HCT116 (cell line): ENCODE measurements around the gene OR52B6. TPM values are rescaled to one million over a fixed set of nuclear protein-coding genes. Genes with fewer than 3 reads are reported as not detected.
A peak's percentile ranks its signal among the peaks of the same experiment; 100 is the strongest.

Experiments
- ATAC-seq: fragments of 200-7000 bp; cut with Tn5 transposase; 2 replicates; pipeline ENCODE4 v1.9.1; 2020; ENCODE audit warnings: mild to moderate bottlenecking, moderate library complexity
- BruUV-seq: library from RNA; stranded (reverse); fragments of 400-500 nt; replicated peaks from 2 replicates; lab custom pipeline; 2021; lab: Mats Ljungman, UMichigan
- CTCF ChIA-PET: fragments of 300-600 bp; sonication (Branson Sonifier 250); formaldehyde crosslinking; loops from one replicate; lab custom pipeline; 2021; ENCODE audit warnings: antibody characterized with exemption; lab: Charles Lee
- POLR2A ChIA-PET: fragments of 300-600, 350-600 bp; sonication (Branson Sonifier 250); formaldehyde crosslinking; loops from one replicate; lab custom pipeline; 2021; ENCODE audit warnings: antibody characterized with exemption; lab: Charles Lee
- RAD21 ChIA-PET, 2 experiments: fragments of 300-600 bp; sonication (Branson Sonifier 250); formaldehyde crosslinking; loops; one replicate each; lab custom pipeline; 2023; ENCODE audit warnings: low total read pairs in 2 of 2; ENCODE audit not compliant: uncharacterized antibody in 2 of 2, unreplicated experiment in 2 of 2, low non-redundant PET in 1 of 2; lab: Charles Lee
- DNase-seq: peaks from one replicate; pipeline ENCODE4 v3.0.0-alpha.2; 2010; ENCODE audit warnings: low read depth, low spot score
- H2AFZ ChIP-seq: fragments of 200-600 bp; shearing (Covaris generic), sonication (generic); 2 replicates; pipeline ENCODE4 v1.6.1; 2017; ENCODE audit warnings: low read depth, mixed run types, mixed read lengths, antibody characterized with exemption, low read length; ENCODE audit not compliant: poor library complexity, severe bottlenecking
- H3K27ac ChIP-seq: 2 replicates; pipeline ENCODE4 v1.5.1; 2012; ENCODE audit warnings: low read depth, low read length
- H3K27me3 ChIP-seq: fragments of 200-600 bp; sonication (generic); 2 replicates; pipeline ENCODE4 v1.6.1; 2016; ENCODE audit warnings: mixed run types, low read length, mixed read lengths; ENCODE audit not compliant: insufficient read depth
- H3K36me3 ChIP-seq, 2 experiments: fragments of 200-500 bp in 1 of 2; fragments of 200-600 bp in 1 of 2; sonication (Bioruptor generic) in 1 of 2; sonication (generic) in 1 of 2; 2 replicates each; pipeline versions ENCODE4 v1.5.1 to v1.6.1; 2014 to 2016; ENCODE audit warnings: low read length in 2 of 2, inconsistent platforms in 1 of 2, mixed read lengths in 1 of 2, mixed run types in 1 of 2; ENCODE audit not compliant: insufficient read depth in 2 of 2, control insufficient read depth in 1 of 2
- H3K4me1 ChIP-seq, 2 experiments: fragments of 200-600 bp in 1 of 2; sonication (generic) in 1 of 2; 2 replicates each; pipeline versions ENCODE4 v1.5.1 to v1.6.1; 2012 to 2017; ENCODE audit warnings: low read length in 2 of 2, inconsistent platforms in 1 of 2, mild to moderate bottlenecking in 1 of 2, mixed read lengths in 1 of 2, mixed run types in 1 of 2, moderate library complexity in 1 of 2; ENCODE audit not compliant: insufficient read depth in 2 of 2, control insufficient read depth in 1 of 2
- H3K4me2 ChIP-seq: fragments of 200-600 bp; sonication (generic); 2 replicates; pipeline ENCODE4 v1.6.1; 2017; ENCODE audit warnings: mixed run types, low read length, mixed read lengths
- H3K4me3 ChIP-seq, 2 experiments: fragments of 200-600 bp in 1 of 2; sonication (generic) in 1 of 2; replicated peaks in 1 of 2; 2 replicates each; pipeline ENCODE4 v1.5.1; 2011 to 2016; ENCODE audit warnings: low read length in 2 of 2, control low read depth in 1 of 2, low read depth in 1 of 2, mild to moderate bottlenecking in 1 of 2, mixed read lengths in 1 of 2, mixed run types in 1 of 2
- H3K79me2 ChIP-seq: fragments of 200-600 bp; sonication (generic); 2 replicates; pipeline ENCODE4 v1.6.1; 2017; ENCODE audit warnings: mild to moderate bottlenecking, mixed run types, low read length, moderate library complexity, mixed read lengths; ENCODE audit not compliant: insufficient read depth
- H3K9ac ChIP-seq: fragments of 200-600 bp; sonication (generic); 2 replicates; pipeline ENCODE4 v1.6.1; 2016; ENCODE audit warnings: low read length, mixed read lengths
- H3K9me2 ChIP-seq: fragments of 200-600 bp; sonication (generic), shearing (Covaris generic); 2 replicates; pipeline ENCODE4 v1.6.1; 2017; ENCODE audit warnings: mixed run types, mild to moderate bottlenecking, moderate library complexity; ENCODE audit not compliant: insufficient read depth
- H3K9me3 ChIP-seq, 2 experiments: fragments of 200-500 bp in 1 of 2; fragments of 200-600 bp in 1 of 2; sonication (Bioruptor generic) in 1 of 2; sonication (generic) in 1 of 2; 2 replicates each; pipeline ENCODE4 v1.6.1; 2014 to 2017; ENCODE audit warnings: low read length in 2 of 2, mixed read lengths in 2 of 2, inconsistent platforms in 1 of 2, low read depth in 1 of 2, mild to moderate bottlenecking in 1 of 2, mixed run types in 1 of 2, moderate library complexity in 1 of 2; ENCODE audit not compliant: control insufficient read depth in 1 of 2, insufficient read depth in 1 of 2
- H4K20me1 ChIP-seq: fragments of 200-600 bp; sonication (generic), shearing (Covaris generic); 2 replicates; pipeline ENCODE4 v1.6.1; 2017; ENCODE audit warnings: mixed run types, mild to moderate bottlenecking, moderate library complexity; ENCODE audit not compliant: insufficient read depth
- CTCF ChIP-seq, 3 experiments: fragments of 200-600 bp in 1 of 3; sonication (generic) in 1 of 3; IDR thresholded peaks in 2 of 3; conservative IDR thresholded peaks in 1 of 3; 2 replicates each; pipeline ENCODE4 v1.5.1; 2012 to 2017; ENCODE audit warnings: low read depth in 2 of 3, low read length in 2 of 3, antibody characterized with exemption in 1 of 3, borderline replicate concordance in 1 of 3, control low read depth in 1 of 3, mild to moderate bottlenecking in 1 of 3, mixed read lengths in 1 of 3, mixed run types in 1 of 3, moderate library complexity in 1 of 3; ENCODE audit not compliant: insufficient read depth in 1 of 3
- POLR2AphosphoS5 ChIP-seq: IDR thresholded peaks from 2 replicates; pipeline ENCODE4 v1.6.1; 2011; ENCODE audit warnings: mild to moderate bottlenecking, low read depth, low read length, moderate library complexity
- RAD21 ChIP-seq: IDR thresholded peaks from 2 replicates; pipeline ENCODE4 v1.6.1; 2012; ENCODE audit warnings: low read depth, mild to moderate bottlenecking
- SP1 ChIP-seq: IDR thresholded peaks from 2 replicates; pipeline ENCODE4 v1.6.1; 2012; ENCODE audit warnings: low read depth
- intact Hi-C: fragments of 100-400 bp; cut with micrococcal nuclease; formaldehyde crosslinking; loops from 2 replicates; pipeline ENCODE4 v1.10.0; 2022
- total RNA-seq: library from RNA; stranded (reverse); gene quantifications from one replicate; pipeline ENCODE4 v1.2.1, GENCODE V29; 2021; ENCODE audit not compliant: unreplicated experiment

The OR52B6 gene
- total RNA-seq, 1 experiment from 2014 or later: not detected

DNA sequence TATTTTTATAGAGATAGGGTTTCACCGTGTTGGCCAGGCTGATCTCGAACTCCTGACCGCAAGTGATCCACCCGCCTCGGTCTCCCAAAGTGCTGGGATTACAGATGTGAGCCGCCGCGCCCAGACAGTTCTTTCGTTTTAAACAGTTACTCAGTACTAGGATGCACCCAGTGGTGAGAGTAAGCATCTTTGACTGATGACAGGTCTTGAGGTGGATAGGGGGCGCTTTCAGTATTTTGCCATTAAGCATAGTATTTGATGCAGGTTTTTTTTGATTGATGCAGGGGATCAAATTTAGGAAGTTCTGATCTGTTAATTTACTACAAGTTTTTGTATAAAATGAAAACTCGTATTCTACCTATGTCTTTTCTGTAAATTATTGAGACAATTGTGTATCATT lies 30.9 kb downstream of the OR52B6 start:
- RAD21 ChIA-PET: no interaction called here
- H3K9me2 ChIP-seq: no peaks in the 10 kb centered on the region
- no peak overlapping the region for H2AFZ ChIP-seq
- H3K4me3 ChIP-seq: no peak overlapping the region
- no peaks in the 10 kb centered on the region for H3K27me3 ChIP-seq
- no TSS peak for BruUV-seq
- CTCF ChIA-PET: no interaction called here
- H3K36me3 ChIP-seq: no peaks in the 10 kb centered on the region
- H3K4me1 ChIP-seq: no peaks in the 10 kb centered on the region
- peak; percentile 43 for TF ChIP-seq RAD21
- no peak for TF ChIP-seq POLR2AphosphoS5
- TF ChIP-seq CTCF (IDR thresholded peaks at IDR 0.05 in 2 of 3, conservative IDR thresholded peaks at IDR 0.05 in 1 of 3; ENCODE audit: borderline replicate concordance in 1 of 3, insufficient read depth in 1 of 3, low read depth in 2 of 3, low read length in 2 of 3): peak; percentile 58 to 93 (median 62)
- H3K27ac ChIP-seq: no peak overlapping the region
- ATAC-seq (peak; percentile 97), DNase-seq (peak; percentile 33)
- no peaks in the 10 kb centered on the region for H3K79me2 ChIP-seq
- POLR2A ChIA-PET: no interaction called here
- intact Hi-C loops: no loop called here
- H4K20me1 ChIP-seq: no peaks in the 10 kb centered on the region
- H3K4me2 ChIP-seq: peak overlapping the region; percentile 22; the same call in 1 of the 2 replicates
- no peak overlapping the region for H3K9ac ChIP-seq
- H3K9me3 ChIP-seq: no peaks in the 10 kb centered on the region

DNA sequence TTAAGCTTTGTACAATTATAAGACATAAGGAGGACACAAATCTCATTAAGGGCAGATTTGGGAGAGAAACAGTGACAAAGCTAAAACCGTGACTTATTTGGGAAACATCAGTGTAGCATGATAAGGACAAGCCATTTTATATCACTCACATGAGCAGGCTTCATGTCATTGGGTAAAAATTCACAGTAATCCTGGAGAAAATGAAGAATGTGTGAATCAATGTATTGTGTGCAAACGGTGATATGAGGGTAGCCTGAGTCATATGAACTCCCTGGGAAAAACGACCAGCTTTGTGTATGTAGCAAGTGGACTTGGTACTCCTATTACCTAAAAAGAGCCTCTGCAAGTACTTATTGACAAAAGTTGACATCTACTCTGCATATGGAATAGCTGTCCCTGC lies 38.1 kb downstream of the OR52B6 start:
- Histone ChIP-seq H3K4me1 (peaks cover 0 to 4% of the 10 kb centered on the region in 2 experiments; a peak in 1 of 4 replicates), H3K36me3 (no peaks in the 10 kb centered on the region), H3K4me2 (no peak overlapping the region), H3K27ac (no peak overlapping the region), H3K9me3 (no peaks in the 10 kb centered on the region), H4K20me1 (no peaks in the 10 kb centered on the region), H3K9me2 (no peaks in the 10 kb centered on the region), H3K27me3 (no peaks in the 10 kb centered on the region), H2AFZ (no peak overlapping the region), H3K9ac (no peak overlapping the region), H3K4me3 (no peak overlapping the region), H3K79me2 (no peaks in the 10 kb centered on the region)
- BruUV-seq: no TSS peak
- intact Hi-C loops: no loop called here
- ChIA-PET RAD21 (no interaction called here), CTCF (no interaction called here), POLR2A (no interaction called here)
- TF ChIP-seq SP1: no peak
- ATAC-seq: no peak
- DNase-seq: no peak
